Liver (tissue), 9 donors: Measurements from ENCODE around the gene EXOC5. TPM values are rescaled to one million over a fixed set of nuclear protein-coding genes. Genes with fewer than 3 reads are reported as not detected.

Source experiments
- DNase-seq: peaks from one replicate; pipeline ENCODE4 v3.0.0-alpha.2; 2017; ENCODE audit warnings: low spot score
- H3K27ac ChIP-seq, 2 donors: one replicate each; pipeline ENCODE4 v1.7.0; 2013; ENCODE audit warnings: inconsistent platforms in 2 of 2, low read length in 2 of 2, control low read depth in 1 of 2, low read depth in 1 of 2, mild to moderate bottlenecking in 1 of 2
- H3K27me3 ChIP-seq, 4 donors: one replicate each; pipeline versions ENCODE4 v1.6.1 to v1.7.0; 2013; ENCODE audit warnings: low read length in 3 of 4, inconsistent platforms in 1 of 4, mild to moderate bottlenecking in 1 of 4, moderate library complexity in 1 of 4; ENCODE audit not compliant: control insufficient read depth in 4 of 4, insufficient read depth in 4 of 4
- H3K36me3 ChIP-seq, 4 donors: one replicate each; pipeline versions ENCODE4 v1.6.1 to v1.7.0; 2013; ENCODE audit warnings: low read length in 3 of 4, mild to moderate bottlenecking in 3 of 4, low read depth in 1 of 4, moderate library complexity in 1 of 4; ENCODE audit not compliant: control insufficient read depth in 4 of 4, insufficient read depth in 3 of 4
- H3K4me1 ChIP-seq, 4 donors: one replicate each; pipeline versions ENCODE4 v1.6.1 to v1.7.0; 2013; ENCODE audit warnings: low read length in 3 of 4, mild to moderate bottlenecking in 3 of 4, moderate library complexity in 1 of 4; ENCODE audit not compliant: control insufficient read depth in 4 of 4, insufficient read depth in 4 of 4
- H3K4me3 ChIP-seq, 3 donors: one replicate each; pipeline versions ENCODE4 v1.6.1 to v1.7.0; 2013; ENCODE audit warnings: low read length in 3 of 3, control low read depth in 1 of 3, low read depth in 1 of 3, mild to moderate bottlenecking in 1 of 3
- H3K9ac ChIP-seq, 2 donors: one replicate each; pipeline ENCODE4 v1.7.0; 2013; ENCODE audit warnings: low read length in 2 of 2, mild to moderate bottlenecking in 2 of 2, moderate library complexity in 2 of 2, control low read depth in 1 of 2, low read depth in 1 of 2
- H3K9me3 ChIP-seq, 4 donors: one replicate each; pipeline versions ENCODE4 v1.6.1 to v1.7.0; 2013; ENCODE audit warnings: low read length in 3 of 4; ENCODE audit not compliant: control insufficient read depth in 4 of 4
- ATF3 ChIP-seq: IDR thresholded peaks from 2 replicates; pipeline ENCODE4 v1.6.1; 2016; ENCODE audit warnings: antibody characterized with exemption
- CTCF ChIP-seq: fragments of 150-350 bp; IDR thresholded peaks from 2 replicates; pipeline ENCODE4 v1.5.1; 2017; ENCODE audit warnings: improper control_type of control experiment, low read depth, low read length; ENCODE audit not compliant: missing input control
- EGR1 ChIP-seq, 2 donors: IDR thresholded peaks; 2 replicates each; pipeline ENCODE4 v1.6.1; 2016 to 2018; ENCODE audit warnings: antibody characterized with exemption in 2 of 2, low read depth in 2 of 2
- FOXA1 ChIP-seq: IDR thresholded peaks from 2 replicates; pipeline ENCODE4 v1.6.1; 2016; ENCODE audit warnings: antibody characterized with exemption
- FOXA2 ChIP-seq: IDR thresholded peaks from 2 replicates; pipeline ENCODE4 v1.6.1; 2016; ENCODE audit warnings: antibody characterized with exemption
- GABPA ChIP-seq, 2 donors: IDR thresholded peaks in 1 of 2; conservative IDR thresholded peaks in 1 of 2; 2 replicates each; pipeline ENCODE4 v1.6.1; 2016; ENCODE audit warnings: antibody characterized with exemption in 2 of 2, mild to moderate bottlenecking in 1 of 2, moderate library complexity in 1 of 2
- HNF4A ChIP-seq, 2 donors: conservative IDR thresholded peaks; 2 replicates each; pipeline ENCODE4 v1.6.1; 2016; ENCODE audit warnings: antibody characterized with exemption in 2 of 2, mild to moderate bottlenecking in 2 of 2
- HNF4G ChIP-seq: IDR thresholded peaks from 2 replicates; pipeline ENCODE4 v1.6.1; 2016; ENCODE audit warnings: antibody characterized with exemption
- JUND ChIP-seq, 2 donors: IDR thresholded peaks; 2 replicates each; pipeline ENCODE4 v1.6.1; 2016; ENCODE audit warnings: antibody characterized with exemption in 2 of 2
- MAX ChIP-seq: IDR thresholded peaks from 2 replicates; pipeline ENCODE4 v1.6.1; 2016; ENCODE audit warnings: antibody characterized with exemption
- NR2F2 ChIP-seq: IDR thresholded peaks from 2 replicates; pipeline ENCODE4 v1.6.1; 2016; ENCODE audit warnings: antibody characterized with exemption
- RAD21 ChIP-seq, 2 donors: IDR thresholded peaks; 2 replicates each; pipeline ENCODE4 v1.6.1; 2016; ENCODE audit warnings: antibody characterized with exemption in 2 of 2, mild to moderate bottlenecking in 2 of 2
- REST ChIP-seq: IDR thresholded peaks from 2 replicates; pipeline ENCODE4 v1.6.1; 2016; ENCODE audit warnings: antibody characterized with exemption, mild to moderate bottlenecking
- RXRA ChIP-seq, 2 donors: IDR thresholded peaks; 2 replicates each; pipeline ENCODE4 v1.6.1; 2017 to 2018; ENCODE audit warnings: antibody characterized with exemption in 2 of 2, mild to moderate bottlenecking in 1 of 2
- SP1 ChIP-seq: IDR thresholded peaks from 2 replicates; pipeline ENCODE4 v1.6.1; 2018; ENCODE audit warnings: antibody characterized with exemption, mild to moderate bottlenecking
- TAF1 ChIP-seq: conservative IDR thresholded peaks from 2 replicates; pipeline ENCODE4 v1.6.1; 2016; ENCODE audit warnings: antibody characterized with exemption, mild to moderate bottlenecking
- YY1 ChIP-seq: IDR thresholded peaks from 2 replicates; pipeline ENCODE4 v1.6.1; 2016; ENCODE audit warnings: antibody characterized with exemption, mild to moderate bottlenecking
- ZBTB33 ChIP-seq: IDR thresholded peaks from 2 replicates; pipeline ENCODE4 v1.6.1; 2016; ENCODE audit warnings: antibody characterized with exemption
- WGBS: extraction: QIAGEN DNeasy Blood & Tissue Kit; methylation state at CpG from one replicate; pipeline ENCODE4 v1.1.7; 2013; 5-methylcytosine and 5-hydroxymethylcytosine counted together
- polyA plus RNA-seq, 2 donors: library from polyadenylated mRNA; stranded (reverse) in 1 of 2; unstranded in 1 of 2; fragments of 200-250 nt in 1 of 2; fragments of >200 nt in 1 of 2; fragmentation: Nextera tagmentation in 1 of 2; extraction: Ambion mirVana in 1 of 2; gene quantifications; one replicate each; pipeline versions ENCODE4 v1.2.1 to v1.2.3, GENCODE V29; 2013 to 2015
- total RNA-seq, 2 donors: library from RNA; depleted of rRNA; stranded (reverse); fragments of >200 nt; gene quantifications; one replicate each; pipeline ENCODE4 v1.2.3, GENCODE V29; 2014
- donor health status: healthy.
- donor health status: healthy.
- donor health status: healthy.
- donor health status: healthy.
- donor health status: healthy.

The EXOC5 gene
- total and polyA plus RNA-seq, 4 donors: 7.9 to 28.9 (median 20.8) TPM

- Histone ChIP-seq H3K4me1 (peaks cover 0 to 2% (median under 1%) of the 10 kb centered on the region in 4 donors), H3K4me3 (no peak overlapping the region), H3K27ac (no peak overlapping the region), H3K36me3 (peaks cover 2 to 11% (median 7%) of the 10 kb centered on the region in 4 donors), H3K9me3 (no peaks in the 10 kb centered on the region), H3K27me3 (no peaks in the 10 kb centered on the region), H3K9ac (no peak overlapping the region)
- no peak for DNase-seq
- 40% methylated on average over 6 of the region's 6 CpGs for WGBS
- TF ChIP-seq MAX: peak; percentile 16
- TF ChIP-seq EGR1 (IDR thresholded peaks at IDR 0.05; ENCODE audit: low read depth in 2 of 2): no peak
Observed at GRCh38 chr14:57291692-57292647, 23.3 kb upstream of the EXOC5 start.

- 85% methylated on average over 5 of the region's 5 CpGs for WGBS
- Histone ChIP-seq H3K27me3 (no peaks in the 10 kb centered on the region), H3K4me3 (no peak overlapping the region), H3K9me3 (no peaks in the 10 kb centered on the region), H3K4me1 (peaks cover 0 to 2% (median under 1%) of the 10 kb centered on the region in 4 donors), H3K9ac (no peak overlapping the region), H3K27ac (no peak overlapping the region), H3K36me3 (peaks cover 2 to 16% (median 14%) of the 10 kb centered on the region in 4 donors)
- DNase-seq: no peak
- no peak for TF ChIP-seq GABPA (IDR thresholded peaks at IDR 0.05 in 1 of 2, conservative IDR thresholded peaks at IDR 0.05 in 1 of 2)
Observed at GRCh38 chr14:57290751-57291150, 22.0 kb upstream of the EXOC5 start.

- Histone ChIP-seq H3K36me3 (peaks cover 3 to 29% (median 16%) of the 10 kb centered on the region in 4 donors), H3K27me3 (no peaks in the 10 kb centered on the region), H3K27ac (no peak overlapping the region), H3K9ac (no peak overlapping the region), H3K9me3 (no peaks in the 10 kb centered on the region), H3K4me3 (no peak overlapping the region), H3K4me1 (peaks cover 0 to 2% (median under 1%) of the 10 kb centered on the region in 4 donors)
- TF ChIP-seq FOXA1: no peak
- no peak for TF ChIP-seq MAX
- TF ChIP-seq HNF4G: no peak
- no peak for TF ChIP-seq SP1
- TF ChIP-seq JUND (IDR thresholded peaks at IDR 0.05): no peak
- no peak for TF ChIP-seq ATF3
- TF ChIP-seq REST: no peak
- no peak for TF ChIP-seq RXRA (IDR thresholded peaks at IDR 0.05)
- TF ChIP-seq CTCF: no peak
- no peak for TF ChIP-seq RAD21 (IDR thresholded peaks at IDR 0.05)
- TF ChIP-seq HNF4A (conservative IDR thresholded peaks at IDR 0.05): no peak
- TF ChIP-seq EGR1 (IDR thresholded peaks at IDR 0.05; ENCODE audit: low read depth in 2 of 2): no peak
- no peak for TF ChIP-seq TAF1
- TF ChIP-seq FOXA2: no peak
- TF ChIP-seq GABPA (IDR thresholded peaks at IDR 0.05 in 1 of 2, conservative IDR thresholded peaks at IDR 0.05 in 1 of 2): no peak
- TF ChIP-seq NR2F2: no peak
- no peak for TF ChIP-seq YY1
- TF ChIP-seq ZBTB33: no peak
- 96% methylated on average over 2 of the region's 2 CpGs for WGBS
- no peak for DNase-seq
Observed at GRCh38 chr14:57287745-57288144, 19.0 kb upstream of the EXOC5 start.
